Adrenal gland (tissue), 5 donors: ENCODE results near the gene SCGB1A1.

Experiments used
- POLR2A ChIP-seq, 2 donors: fragments of 450-650 bp; IDR thresholded peaks; one replicate each; pipeline ENCODE4 v1.6.1; 2017; ENCODE audit warnings: antibody characterized with exemption in 2 of 2, mild to moderate bottlenecking in 2 of 2, moderate library complexity in 1 of 2
- TF ChIP-seq, protein P1 (sequence below), 6 experiments: fragments of 450-650 bp in 4 of 6; fragments of 200-600 bp in 2 of 6; sonication (generic) in 1 of 6; IDR thresholded peaks; 1 replicate in 5 of 6; 2 replicates in 1 of 6; pipeline versions ENCODE4 v1.5.1 to v1.8.0; 2016 to 2021; ENCODE audit warnings: antibody characterized with exemption in 6 of 6, mild to moderate bottlenecking in 2 of 6, moderate library complexity in 1 of 6
- donor health status: DM: no; HTN: no; CAD: no.

DNA sequence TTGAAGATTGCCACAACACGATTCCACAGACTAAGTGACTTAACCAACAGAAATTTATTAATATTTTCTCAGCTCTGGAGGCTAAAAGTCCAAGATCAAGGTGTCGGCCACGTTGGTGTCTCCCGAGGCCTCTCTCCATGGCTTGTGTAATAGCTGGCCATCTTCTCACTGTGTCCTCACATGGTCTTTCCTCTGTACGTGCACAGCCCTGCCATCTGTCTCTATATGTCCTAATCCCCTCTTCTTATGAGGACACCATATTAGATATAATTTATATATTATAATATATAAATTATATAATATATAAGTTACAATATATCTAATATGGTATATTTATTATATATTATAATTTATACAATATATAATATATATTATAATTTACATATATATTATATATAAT is 25.1 kb upstream of the SCGB1A1 start:
- TF ChIP-seq, protein P1, sequence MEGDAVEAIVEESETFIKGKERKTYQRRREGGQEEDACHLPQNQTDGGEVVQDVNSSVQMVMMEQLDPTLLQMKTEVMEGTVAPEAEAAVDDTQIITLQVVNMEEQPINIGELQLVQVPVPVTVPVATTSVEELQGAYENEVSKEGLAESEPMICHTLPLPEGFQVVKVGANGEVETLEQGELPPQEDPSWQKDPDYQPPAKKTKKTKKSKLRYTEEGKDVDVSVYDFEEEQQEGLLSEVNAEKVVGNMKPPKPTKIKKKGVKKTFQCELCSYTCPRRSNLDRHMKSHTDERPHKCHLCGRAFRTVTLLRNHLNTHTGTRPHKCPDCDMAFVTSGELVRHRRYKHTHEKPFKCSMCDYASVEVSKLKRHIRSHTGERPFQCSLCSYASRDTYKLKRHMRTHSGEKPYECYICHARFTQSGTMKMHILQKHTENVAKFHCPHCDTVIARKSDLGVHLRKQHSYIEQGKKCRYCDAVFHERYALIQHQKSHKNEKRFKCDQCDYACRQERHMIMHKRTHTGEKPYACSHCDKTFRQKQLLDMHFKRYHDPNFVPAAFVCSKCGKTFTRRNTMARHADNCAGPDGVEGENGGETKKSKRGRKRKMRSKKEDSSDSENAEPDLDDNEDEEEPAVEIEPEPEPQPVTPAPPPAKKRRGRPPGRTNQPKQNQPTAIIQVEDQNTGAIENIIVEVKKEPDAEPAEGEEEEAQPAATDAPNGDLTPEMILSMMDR (IDR thresholded peaks at IDR 0.05), result no peak
- TF ChIP-seq POLR2A (IDR thresholded peaks at IDR 0.05), result no peak
